MM.1S (cell line): ENCODE measurements around the gene ARFGEF3.
"Not testable (repeated sequence)": the region's sequence is repeated elsewhere in the genome, so short reads cannot be mapped to it uniquely, and the experiment has no call there.

Source experiments
- DNase-seq: peaks from one replicate; pipeline ENCODE4 v3.0.0-alpha.2; 2015
- H2AFZ ChIP-seq: fragments of 300-600 bp; sonication (generic); 2 replicates; pipeline ENCODE4 v1.6.0; 2016; ENCODE audit warnings: antibody characterized with exemption, low read length
- H3F3A ChIP-seq: fragments of 300-600 bp; sonication (generic); 2 replicates; pipeline ENCODE4 v1.6.1; 2016; ENCODE audit warnings: mild to moderate bottlenecking, antibody characterized with exemption, low read length, moderate library complexity, mixed read lengths; ENCODE audit not compliant: insufficient read depth
- H3K27ac ChIP-seq: fragments of 300-600 bp; sonication (generic); 2 replicates; pipeline ENCODE4 v1.5.1; 2016; ENCODE audit warnings: mild to moderate bottlenecking, low read length
- H3K27me3 ChIP-seq: fragments of 300-600 bp; sonication (generic); replicated peaks from 2 replicates; pipeline ENCODE4 v1.6.0; 2016; ENCODE audit warnings: low read length; ENCODE audit not compliant: insufficient read depth
- H3K36me3 ChIP-seq: fragments of 300-600 bp; sonication (generic); replicated peaks from 2 replicates; pipeline ENCODE4 v1.6.1; 2016; ENCODE audit warnings: mild to moderate bottlenecking, low read length, mixed read lengths; ENCODE audit not compliant: insufficient read depth
- H3K4me1 ChIP-seq: fragments of 300-600 bp; sonication (generic); 2 replicates; pipeline ENCODE4 v1.6.1; 2016; ENCODE audit warnings: low read length, mixed read lengths
- H3K4me2 ChIP-seq: fragments of 300-600 bp; sonication (generic); 2 replicates; pipeline ENCODE4 v1.6.0; 2016; ENCODE audit warnings: low read depth, low read length
- H3K4me3 ChIP-seq: fragments of 300-600 bp; sonication (generic); 2 replicates; pipeline ENCODE4 v1.5.1; 2016; ENCODE audit warnings: low read length, mixed read lengths
- H3K79me2 ChIP-seq: fragments of 300-600 bp; sonication (generic); 2 replicates; pipeline ENCODE4 v1.6.1; 2016; ENCODE audit warnings: mixed run types, low read length, mixed read lengths
- H3K9ac ChIP-seq: fragments of 300-600 bp; sonication (generic); 2 replicates; pipeline ENCODE4 v1.6.1; 2016; ENCODE audit warnings: low read length, mixed read lengths
- H3K9me2 ChIP-seq: fragments of 300-600 bp; sonication (generic); replicated peaks from 2 replicates; pipeline ENCODE4 v1.6.1; 2016; ENCODE audit warnings: mild to moderate bottlenecking, low read length, mixed read lengths; ENCODE audit not compliant: insufficient read depth
- H3K9me3 ChIP-seq: fragments of 300-600 bp; sonication (generic); replicated peaks from 2 replicates; pipeline ENCODE4 v1.6.1; 2016; ENCODE audit warnings: mild to moderate bottlenecking, low read length, mixed read lengths; ENCODE audit not compliant: insufficient read depth
- H4K20me1 ChIP-seq: fragments of 300-600 bp; sonication (generic); 2 replicates; pipeline ENCODE4 v1.6.1; 2016; ENCODE audit warnings: mild to moderate bottlenecking, low read length, moderate library complexity, mixed read lengths; ENCODE audit not compliant: insufficient read depth
- EZH2 ChIP-seq: fragments of 300-600 bp; sonication (generic); optimal IDR thresholded peaks from 2 replicates; pipeline ENCODE3; 2017; ENCODE audit warnings: low read depth, mild to moderate bottlenecking, antibody characterized with exemption, low read length, mixed read lengths
- EZH2phosphoT487 ChIP-seq: fragments of 300-600 bp; sonication (generic); IDR thresholded peaks from 2 replicates; pipeline ENCODE4 v1.6.1; 2018; ENCODE audit warnings: antibody characterized with exemption, low read length
- TF ChIP-seq, protein P1 (sequence below): fragments of 300-600 bp; sonication (generic); IDR thresholded peaks from 2 replicates; pipeline ENCODE4 v1.5.1; 2016; ENCODE audit warnings: antibody characterized with exemption, low read length, mixed read lengths

ARFGEF3 gene

DNA sequence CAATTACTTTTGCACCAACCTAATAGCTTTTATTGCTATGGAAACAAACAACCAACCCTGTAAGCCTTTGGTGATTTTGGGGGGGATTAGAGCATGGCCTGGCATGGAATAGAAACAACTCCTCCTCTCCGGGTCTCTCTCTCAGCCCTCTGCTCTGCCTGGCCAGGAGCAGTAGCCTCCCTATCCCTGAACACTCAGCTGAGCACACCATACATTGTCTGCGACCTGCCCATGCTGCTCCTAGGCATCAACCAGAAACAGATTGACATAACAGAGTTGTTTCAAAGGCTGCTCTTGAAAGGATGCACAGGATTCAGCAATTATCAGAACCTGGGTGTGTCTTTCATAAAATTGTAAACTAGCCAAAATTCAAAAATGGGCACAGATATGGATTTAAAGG is 186.1 kb downstream of the ARFGEF3 start:
- Histone ChIP-seq H3K36me3 (no peaks in the 10 kb centered on the region), H3K27ac (no peak overlapping the region), H3K4me2 (no peak overlapping the region), H3K4me1 (peaks cover 16% of the 10 kb centered on the region), H2AFZ (no peak overlapping the region), H3K9me2 (no peaks in the 10 kb centered on the region), H3K9me3 (no peaks in the 10 kb centered on the region), H4K20me1 (no peaks in the 10 kb centered on the region), H3K79me2 (no peaks in the 10 kb centered on the region), H3K4me3 (no peak overlapping the region), H3K27me3 (no peaks in the 10 kb centered on the region), H3F3A (peaks cover 8% of the 10 kb centered on the region; the same call in 1 of the 2 replicates), H3K9ac (no peak overlapping the region)
- DNase-seq: no peak
- no peak for TF ChIP-seq EZH2phosphoT487
- TF ChIP-seq, protein P1, sequence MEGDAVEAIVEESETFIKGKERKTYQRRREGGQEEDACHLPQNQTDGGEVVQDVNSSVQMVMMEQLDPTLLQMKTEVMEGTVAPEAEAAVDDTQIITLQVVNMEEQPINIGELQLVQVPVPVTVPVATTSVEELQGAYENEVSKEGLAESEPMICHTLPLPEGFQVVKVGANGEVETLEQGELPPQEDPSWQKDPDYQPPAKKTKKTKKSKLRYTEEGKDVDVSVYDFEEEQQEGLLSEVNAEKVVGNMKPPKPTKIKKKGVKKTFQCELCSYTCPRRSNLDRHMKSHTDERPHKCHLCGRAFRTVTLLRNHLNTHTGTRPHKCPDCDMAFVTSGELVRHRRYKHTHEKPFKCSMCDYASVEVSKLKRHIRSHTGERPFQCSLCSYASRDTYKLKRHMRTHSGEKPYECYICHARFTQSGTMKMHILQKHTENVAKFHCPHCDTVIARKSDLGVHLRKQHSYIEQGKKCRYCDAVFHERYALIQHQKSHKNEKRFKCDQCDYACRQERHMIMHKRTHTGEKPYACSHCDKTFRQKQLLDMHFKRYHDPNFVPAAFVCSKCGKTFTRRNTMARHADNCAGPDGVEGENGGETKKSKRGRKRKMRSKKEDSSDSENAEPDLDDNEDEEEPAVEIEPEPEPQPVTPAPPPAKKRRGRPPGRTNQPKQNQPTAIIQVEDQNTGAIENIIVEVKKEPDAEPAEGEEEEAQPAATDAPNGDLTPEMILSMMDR: no peak
- no peak for TF ChIP-seq EZH2

DNA sequence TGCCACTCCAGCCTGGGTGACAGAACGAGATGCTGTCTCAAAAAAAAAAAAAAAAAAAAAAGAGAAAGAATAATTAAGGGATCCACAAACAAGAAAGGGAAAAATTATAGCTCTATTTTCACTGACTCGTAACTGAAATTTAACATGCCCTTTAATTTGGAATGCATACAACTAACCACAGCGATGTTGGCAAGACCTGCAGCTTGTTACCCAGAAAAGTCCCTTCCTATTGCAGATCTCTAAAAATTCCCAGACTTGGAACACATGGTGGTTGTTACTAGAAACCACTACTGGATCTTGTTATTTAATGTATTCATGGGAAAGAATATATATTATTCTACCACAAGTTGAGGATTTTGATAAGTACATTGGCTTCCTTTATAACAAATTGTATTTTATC is 188.2 kb downstream of the ARFGEF3 start:
- no peaks in the 10 kb centered on the region for H3K27me3 ChIP-seq
- H3K9me3 ChIP-seq: no peaks in the 10 kb centered on the region
- no peak overlapping the region for H3K9ac ChIP-seq
- H2AFZ ChIP-seq: no peak overlapping the region
- peaks cover 8% of the 10 kb centered on the region; the same call in 1 of the 2 replicates for H3F3A ChIP-seq
- no peaks in the 10 kb centered on the region for H3K79me2 ChIP-seq
- no peaks in the 10 kb centered on the region for H4K20me1 ChIP-seq
- no peaks in the 10 kb centered on the region for H3K9me2 ChIP-seq
- no peak overlapping the region for H3K27ac ChIP-seq
- no peak overlapping the region for H3K4me3 ChIP-seq
- no peak overlapping the region for H3K4me2 ChIP-seq
- H3K36me3 ChIP-seq: no peaks in the 10 kb centered on the region
- H3K4me1 ChIP-seq: peaks cover 16% of the 10 kb centered on the region
- no peak for TF ChIP-seq EZH2
- TF ChIP-seq EZH2phosphoT487: no peak
- TF ChIP-seq, protein P1: no peak
- no peak for DNase-seq

DNA sequence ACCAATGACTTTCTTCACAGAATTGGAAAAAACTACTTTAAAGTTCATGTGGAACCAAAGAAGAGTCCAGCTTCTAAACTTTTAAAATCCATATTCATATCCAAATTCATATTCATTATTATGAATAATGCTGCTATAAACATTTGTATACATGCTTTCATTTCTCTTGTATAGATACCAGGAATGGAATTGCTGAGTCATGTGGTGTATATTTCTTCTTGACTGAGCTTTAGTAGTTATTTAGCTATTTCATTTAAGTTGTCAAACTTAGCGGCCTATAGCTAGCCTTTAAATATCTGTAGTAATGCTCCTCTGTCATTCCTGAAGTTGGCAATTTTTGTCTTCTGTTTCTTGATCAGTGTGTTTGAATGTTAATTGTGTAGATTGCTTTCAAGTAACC is 196.2 kb downstream of the ARFGEF3 start:
- no peak overlapping the region for H2AFZ ChIP-seq
- H3K4me3 ChIP-seq: no peak overlapping the region
- TF ChIP-seq, protein P1: no peak
- TF ChIP-seq EZH2phosphoT487 (no peak), EZH2 (no peak)
- H3F3A ChIP-seq: no peaks in the 10 kb centered on the region
- H3K9ac ChIP-seq: no peak overlapping the region
- DNase-seq: no peak
- no peaks in the 10 kb centered on the region for H3K4me1 ChIP-seq
- H3K27ac ChIP-seq: no peak overlapping the region
- no peaks in the 10 kb centered on the region for H4K20me1 ChIP-seq
- no peaks in the 10 kb centered on the region for H3K9me3 ChIP-seq
- no peak overlapping the region for H3K4me2 ChIP-seq
- no peaks in the 10 kb centered on the region for H3K36me3 ChIP-seq
- no peaks in the 10 kb centered on the region for H3K79me2 ChIP-seq
- H3K9me2 ChIP-seq: no peaks in the 10 kb centered on the region
- H3K27me3 ChIP-seq: no peaks in the 10 kb centered on the region

- H2AFZ ChIP-seq, H3K4me1 ChIP-seq, H3F3A ChIP-seq, DNase-seq, H3K9me3 ChIP-seq, H4K20me1 ChIP-seq, H3K27me3 ChIP-seq, H3K4me3 ChIP-seq, H3K9me2 ChIP-seq, H3K9ac ChIP-seq, H3K27ac ChIP-seq, H3K79me2 ChIP-seq, H3K36me3 ChIP-seq, H3K4me2 ChIP-seq: not testable (repeated sequence)
Measured at GRCh38 chr6:138368684-138369083, 206.9 kb downstream of the ARFGEF3 start.
